Activated B cell treated with CpG ODN at 0.5 μM for 24 hours (primary cell): Measurements from ENCODE around the gene POLDIP2. TPM values are rescaled to one million over a fixed set of nuclear protein-coding genes. Genes with fewer than 3 reads are reported as not detected.

ENCODE experiments used
- ATAC-seq: fragments of 200-7000 bp; cut with Tn5 transposase; one replicate; pipeline ENCODE4 v1.10.0; 2021; ENCODE audit warnings: low read depth, mild to moderate bottlenecking, moderate library complexity
- CTCF ChIA-PET: fragments of 350-600 bp; sonication (Branson Sonifier 250); formaldehyde crosslinking; loops from one replicate; lab custom pipeline; 2021; ENCODE audit warnings: antibody characterized with exemption; lab: Charles Lee
- POLR2A ChIA-PET: fragments of 350-600 bp; sonication (Branson Sonifier 250); formaldehyde crosslinking; loops from one replicate; lab custom pipeline; 2021; ENCODE audit warnings: antibody characterized with exemption; lab: Charles Lee
- DNase-seq: peaks from one replicate; pipeline ENCODE4 v3.0.0; 2022
- H3K27ac Mint-ChIP-seq: one replicate; pipeline ENCODE4 v1.8.0; 2020; ENCODE audit warnings: mixed read lengths
- H3K27me3 Mint-ChIP-seq: one replicate; pipeline ENCODE4 v1.8.0; 2021; ENCODE audit warnings: mixed read lengths
- H3K36me3 Mint-ChIP-seq: one replicate; pipeline ENCODE4 v1.8.0; 2021; ENCODE audit warnings: low read depth, mixed read lengths
- H3K4me1 Mint-ChIP-seq: one replicate; pipeline ENCODE4 v1.8.0; 2021; ENCODE audit warnings: mixed read lengths
- H3K4me3 Mint-ChIP-seq: one replicate; pipeline ENCODE4 v1.8.0; 2020; ENCODE audit warnings: mild to moderate bottlenecking, mixed read lengths
- H3K9me3 Mint-ChIP-seq: one replicate; pipeline ENCODE4 v1.8.0; 2020; ENCODE audit warnings: mixed read lengths
- CTCF ChIP-seq: fragments of 200-600 bp; IDR thresholded peaks from one replicate; pipeline ENCODE4 v1.8.0; 2022; ENCODE audit warnings: antibody characterized with exemption, mild to moderate bottlenecking
- intact Hi-C: fragments of 100-400 bp; cut with micrococcal nuclease; formaldehyde crosslinking; loops from one replicate; pipeline ENCODE4 v1.15.1; 2024
- total RNA-seq: library from RNA; stranded (reverse); gene quantifications from 2 replicates; pipeline ENCODE4 v1.2.3, GENCODE V29; 2022

The POLDIP2 gene
- 60.5 and 65.2 TPM in 2 replicates for total RNA-seq

DNA sequence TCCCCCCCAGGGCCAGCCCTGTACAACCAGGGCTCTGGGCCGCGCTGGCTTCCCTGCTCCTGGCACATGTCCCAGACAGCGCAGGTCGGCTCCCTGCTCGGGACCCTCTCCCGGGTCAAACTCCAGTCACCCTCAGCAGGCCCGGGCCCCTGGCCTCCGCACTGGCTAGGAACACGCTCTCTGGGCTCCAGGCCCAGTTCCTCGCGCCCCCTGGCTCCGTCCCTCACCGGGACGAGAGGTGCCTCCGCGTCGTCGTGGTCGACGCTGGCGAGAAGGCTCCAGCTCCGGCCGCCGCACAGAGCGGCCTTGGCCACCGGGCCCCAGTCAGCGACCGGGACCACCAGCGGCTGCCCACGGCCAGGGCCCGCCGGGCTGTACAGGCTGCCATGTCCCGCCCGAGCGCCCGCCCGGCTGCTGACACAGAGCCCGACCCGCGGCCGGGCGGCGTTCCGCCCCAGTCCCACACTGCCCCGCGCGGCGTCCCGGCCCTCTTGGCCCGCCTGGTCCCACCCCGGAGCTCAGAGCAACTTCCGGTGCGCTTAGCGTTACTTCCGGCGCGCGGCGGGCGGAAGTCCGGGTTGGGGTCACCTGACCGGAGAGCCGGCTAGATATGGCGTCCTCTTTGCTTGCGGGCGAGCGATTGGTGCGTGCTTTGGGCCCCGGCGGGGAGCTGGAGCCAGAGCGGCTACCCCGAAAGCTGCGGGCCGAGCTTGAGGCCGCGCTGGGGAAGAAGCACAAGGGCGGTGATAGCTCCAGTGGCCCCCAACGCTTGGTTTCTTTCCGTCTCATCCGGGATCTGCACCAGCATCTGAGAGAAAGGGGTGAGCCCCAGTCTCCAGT lies at the start of gene POLDIP2:
Gene POLDIP2, minus strand, starts transcription at position 467 of the 840 bp plus-strand sequence. Its CDS starts 79 bp downstream, at position 388.
- no peak for TF ChIP-seq CTCF
- no peaks in the 10 kb centered on the region for H3K9me3 Mint-ChIP-seq
- peak; percentile 96 for DNase-seq
- peak within 1 kb of the TSS; percentile 93 for H3K27ac Mint-ChIP-seq
- POLR2A ChIA-PET, result interaction anchor here (0.5 to 3.8 kb wide), 25 partner anchors 9 to 1939 kb away, joined by 3 to 110 read pairs (median 4); partner anchors contain the start of genes BLTP2, IFT20, PIGS and SARM1
- peaks cover 69% of the 10 kb centered on the region for H3K36me3 Mint-ChIP-seq
- CTCF ChIA-PET, result interaction anchor here (1.1 to 2.5 kb wide), 3 partner anchors 11 to 59 kb away, joined by 3 to 8 read pairs (median 3); no protein-coding TSS in a partner anchor
- intact Hi-C loops, result loop anchor here (1.0 kb wide), 5 partner anchors 14 to 595 kb away; partner anchors contain the start of genes IFT20, SARM1, TMEM97 and TNFAIP1
- no peaks in the 10 kb centered on the region for H3K27me3 Mint-ChIP-seq
- H3K4me3 Mint-ChIP-seq, result peak within 1 kb of the TSS; percentile 97
- peaks cover 26% of the 10 kb centered on the region for H3K4me1 Mint-ChIP-seq
- ATAC-seq, result peak; percentile 98

- peak overlapping the region; percentile 83 for H3K4me3 Mint-ChIP-seq
- DNase-seq, result no peak
- no peaks in the 10 kb centered on the region for H3K9me3 Mint-ChIP-seq
- no peak for TF ChIP-seq CTCF
- POLR2A ChIA-PET, result interaction anchor here (1.0 kb wide), 1 partner anchor 10 kb away, joined by 3 read pairs; no protein-coding TSS in a partner anchor
- intact Hi-C loops, result loop anchor here (1.0 kb wide), 3 partner anchors 11 to 71 kb away; partner anchors contain the start of genes IFT20, SARM1 and TNFAIP1
- no peak for ATAC-seq
- H3K36me3 Mint-ChIP-seq, result no peaks in the 10 kb centered on the region
- no peak overlapping the region for H3K27ac Mint-ChIP-seq
- H3K4me1 Mint-ChIP-seq, result peaks cover 8% of the 10 kb centered on the region
- CTCF ChIA-PET, result interaction anchor here (5.1 kb wide), 1 partner anchor 10 kb away, joined by 26 read pairs; no protein-coding TSS in a partner anchor
- peaks cover 4% of the 10 kb centered on the region for H3K27me3 Mint-ChIP-seq
These were observed 49.1 kb upstream of the POLDIP2 start for GRCh38 chr17:28406473-28406814.

GRCh38 chr17:28405632-28406472 lies 48.5 kb upstream of the POLDIP2 start, which contains the start of gene SLC46A1:
Gene SLC46A1, minus strand, starts transcription at chr17:28406212. Its CDS starts 98 bp downstream, at chr17:28406114.
- Mint-ChIP-seq H3K36me3 (no peaks in the 10 kb centered on the region), H3K27me3 (peaks cover 4% of the 10 kb centered on the region), H3K9me3 (no peaks in the 10 kb centered on the region), H3K4me3 (peak within 1 kb of the TSS; percentile 83), H3K4me1 (peaks cover 8% of the 10 kb centered on the region), H3K27ac (peak within 1 kb of the TSS; percentile 41)
- intact Hi-C loops, result loop anchor here (1.0 kb wide), 3 partner anchors 11 to 71 kb away; partner anchors contain the start of genes IFT20, SARM1 and TNFAIP1
- ChIA-PET CTCF (interaction anchor here (5.1 kb wide), 1 partner anchor 11 kb away, joined by 26 read pairs; no protein-coding TSS in a partner anchor), POLR2A (interaction anchor here (1.0 kb wide), 1 partner anchor 11 kb away, joined by 3 read pairs; no protein-coding TSS in a partner anchor)
- no peak for TF ChIP-seq CTCF
- DNase-seq (peak; percentile 52), ATAC-seq (peak; percentile 88)

DNA sequence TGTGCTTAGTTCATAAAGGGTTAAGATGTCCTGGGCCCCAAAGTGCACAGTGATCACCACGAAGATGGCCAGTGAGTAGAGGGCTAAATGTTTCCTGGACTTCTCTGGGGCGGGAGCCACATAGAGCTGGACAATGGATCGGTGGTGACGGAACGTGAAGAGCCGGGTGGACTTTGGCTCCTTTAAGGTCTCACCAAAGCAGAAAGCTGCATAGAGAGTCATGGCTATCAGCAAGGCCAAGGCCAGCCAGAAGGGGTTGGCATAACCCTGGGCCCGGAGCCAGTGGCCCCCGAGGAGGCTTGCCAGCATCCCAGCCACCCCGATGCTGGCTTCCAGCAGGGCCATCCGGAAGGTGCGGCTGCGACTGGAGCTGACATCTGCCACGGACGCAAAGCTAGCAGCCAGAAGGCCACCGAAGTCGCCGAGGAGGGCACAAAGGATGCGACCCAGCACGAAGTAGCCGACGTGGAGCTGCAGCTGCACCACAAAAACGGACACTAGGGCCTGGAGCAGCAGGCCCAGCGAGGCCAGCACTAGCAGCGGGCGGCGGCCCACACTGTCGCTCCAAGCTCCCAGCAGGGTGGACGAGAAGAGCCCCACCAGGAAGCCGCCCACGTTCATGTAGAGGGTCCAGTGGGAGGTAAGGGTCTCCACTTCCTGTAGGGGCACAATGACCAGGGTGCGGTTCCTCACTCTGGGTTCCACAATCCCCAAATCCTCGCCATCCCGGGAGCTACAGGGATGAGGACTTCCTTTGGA lies 47.7 kb upstream of the POLDIP2 start:
- TF ChIP-seq CTCF, result no peak
- POLR2A ChIA-PET, result interaction anchor here (0.6 kb wide), 1 partner anchor 33 kb away, joined by 7 read pairs; no protein-coding TSS in a partner anchor
- H3K27ac Mint-ChIP-seq, result no peak overlapping the region
- no peaks in the 10 kb centered on the region for H3K36me3 Mint-ChIP-seq
- no peaks in the 10 kb centered on the region for H3K9me3 Mint-ChIP-seq
- peak overlapping the region; percentile 78 for H3K4me3 Mint-ChIP-seq
- peaks cover 8% of the 10 kb centered on the region for H3K4me1 Mint-ChIP-seq
- intact Hi-C loops, result no loop called here
- CTCF ChIA-PET, result interaction anchor here (5.1 kb wide), 1 partner anchor 11 kb away, joined by 26 read pairs; no protein-coding TSS in a partner anchor
- ATAC-seq, result no peak
- peaks cover 4% of the 10 kb centered on the region for H3K27me3 Mint-ChIP-seq
- no peak for DNase-seq
